ENCODE data around the gene ADAMTS10. TPM values are rescaled to one million over a fixed set of nuclear protein-coding genes. Genes with fewer than 3 reads are reported as not detected.
"Not testable (repeated sequence)": the region's sequence is repeated elsewhere in the genome, so short reads cannot be mapped to it uniquely, and the experiment has no call there.

The ADAMTS10 gene
- total and polyA plus RNA-seq, 2 donors (not counting 3 experiments of a cell fraction or from before 2014, with no cell fraction given): 15.8 to 17.4 TPM

DNA sequence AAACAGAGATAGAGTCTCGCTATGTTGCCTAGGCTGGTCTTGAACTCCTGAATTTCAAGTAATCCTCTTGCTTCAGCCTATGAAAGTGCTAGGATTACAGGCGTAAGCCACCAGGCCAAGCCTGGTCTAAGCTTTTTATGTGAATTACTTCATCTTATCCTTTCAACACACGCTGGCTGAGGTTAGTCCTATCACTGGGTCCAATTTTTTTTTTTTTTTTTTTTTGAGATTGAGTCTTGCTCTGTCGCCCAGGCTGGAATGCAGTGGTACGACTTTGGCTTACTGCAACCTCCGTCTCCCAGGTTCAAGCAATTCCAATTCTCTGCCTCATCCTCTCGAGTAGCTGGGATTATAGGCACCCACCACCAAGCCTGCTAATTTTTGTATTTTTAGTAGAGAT is 43.7 kb downstream of the ADAMTS10 start:
- Histone ChIP-seq H3K4me1 (ENCODE audit: control insufficient read depth, extremely low read depth, insufficient read depth, low read length) (no peaks in the 10 kb centered on the region), H3K9me3 (replicated peaks; ENCODE audit: control insufficient read depth, insufficient read depth, low read length) (no peaks in the 10 kb centered on the region), H3K36me3 (ENCODE audit: control insufficient read depth in 2 of 2, extremely low read depth in 1 of 2, insufficient read depth in 2 of 2, low read length in 2 of 2) (no peaks in the 10 kb centered on the region), H4K20me1 (replicated peaks; ENCODE audit: control insufficient read depth, extremely low read depth, insufficient read depth, low read length) (no peaks in the 10 kb centered on the region), H3K9ac (replicated peaks; ENCODE audit: extremely low read depth, insufficient read depth, low read length) (no peak overlapping the region), H3K79me2 (ENCODE audit: control insufficient read depth, insufficient read depth, low read length) (no peaks in the 10 kb centered on the region), H2AFZ (ENCODE audit: low read depth, low read length) (no peak overlapping the region), H3K27me3 (ENCODE audit: control insufficient read depth in 2 of 2, insufficient read depth in 2 of 2, low read length in 2 of 2) (no peaks in the 10 kb centered on the region), H3K4me2 (ENCODE audit: insufficient read depth, low read length) (no peak overlapping the region), H3K27ac (ENCODE audit: insufficient read depth, low read depth, low read length) (no peak overlapping the region), H3K9me1 (replicated peaks; ENCODE audit: control insufficient read depth, extremely low read depth, insufficient read depth, low read length) (no peaks in the 10 kb centered on the region), H3K4me3 (replicated peaks in 1 of 3; ENCODE audit: insufficient read depth in 1 of 3, low read depth in 1 of 3, low read length in 3 of 3) (no peak overlapping the region)
- no peak for DNase-seq (ENCODE audit: low read depth, low spot score)
- no peak for FAIRE-seq
- intact Hi-C loops (cut with micrococcal nuclease) (no loop called here), dilution Hi-C loops (cut with MboI; ENCODE audit: extremely low pct_ligation_motif_present, low sequenced_read_pairs) (no loop called here)
- CTCF ChIA-PET: interaction anchor here (7.7 kb wide), 1 partner anchor 13 kb away, joined by 73 read pairs; the partner anchor contains the start of gene MYO1F
- BruUV-seq (replicated peaks): no TSS peak
- POLR2A ChIA-PET: no interaction called here
- TF ChIP-seq MYC (IDR thresholded peaks at IDR 0.05; ENCODE audit: low read depth, low read length) (no peak), POLR2AphosphoS5 (IDR thresholded peaks at IDR 0.05; ENCODE audit: insufficient read depth, low read depth, low read length) (no peak), JUN (IDR thresholded peaks at IDR 0.05; ENCODE audit: borderline replicate concordance, insufficient read depth, insufficient read length, low read depth) (no peak), EZH2 (IDR thresholded peaks at IDR 0.05; ENCODE audit: borderline replicate concordance, low read depth, low read length, severe bottlenecking) (no peak), POLR2A (IDR thresholded peaks at IDR 0.05; ENCODE audit: low read depth, low read length) (no peak), GATA2 (IDR thresholded peaks at IDR 0.05; ENCODE audit: insufficient read depth, insufficient read length, low read depth, low read length) (no peak), MAX (IDR thresholded peaks at IDR 0.05; ENCODE audit: insufficient read depth, insufficient read length) (no peak), FOS (IDR thresholded peaks at IDR 0.05; ENCODE audit: borderline replicate concordance, insufficient read depth, low read length) (no peak)
- TF ChIP-seq, protein P1, sequence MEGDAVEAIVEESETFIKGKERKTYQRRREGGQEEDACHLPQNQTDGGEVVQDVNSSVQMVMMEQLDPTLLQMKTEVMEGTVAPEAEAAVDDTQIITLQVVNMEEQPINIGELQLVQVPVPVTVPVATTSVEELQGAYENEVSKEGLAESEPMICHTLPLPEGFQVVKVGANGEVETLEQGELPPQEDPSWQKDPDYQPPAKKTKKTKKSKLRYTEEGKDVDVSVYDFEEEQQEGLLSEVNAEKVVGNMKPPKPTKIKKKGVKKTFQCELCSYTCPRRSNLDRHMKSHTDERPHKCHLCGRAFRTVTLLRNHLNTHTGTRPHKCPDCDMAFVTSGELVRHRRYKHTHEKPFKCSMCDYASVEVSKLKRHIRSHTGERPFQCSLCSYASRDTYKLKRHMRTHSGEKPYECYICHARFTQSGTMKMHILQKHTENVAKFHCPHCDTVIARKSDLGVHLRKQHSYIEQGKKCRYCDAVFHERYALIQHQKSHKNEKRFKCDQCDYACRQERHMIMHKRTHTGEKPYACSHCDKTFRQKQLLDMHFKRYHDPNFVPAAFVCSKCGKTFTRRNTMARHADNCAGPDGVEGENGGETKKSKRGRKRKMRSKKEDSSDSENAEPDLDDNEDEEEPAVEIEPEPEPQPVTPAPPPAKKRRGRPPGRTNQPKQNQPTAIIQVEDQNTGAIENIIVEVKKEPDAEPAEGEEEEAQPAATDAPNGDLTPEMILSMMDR (IDR thresholded peaks at IDR 0.05; ENCODE audit: extremely low read depth in 1 of 2, insufficient read depth in 1 of 2, low read depth in 1 of 2, low read length in 2 of 2): no peak

- H3K4me2 ChIP-seq (ENCODE audit: insufficient read depth, low read length); DNase-seq (ENCODE audit: low read depth, low spot score); H3K27ac ChIP-seq (ENCODE audit: insufficient read depth, low read depth, low read length); H4K20me1 ChIP-seq (replicated peaks; ENCODE audit: control insufficient read depth, extremely low read depth, insufficient read depth, low read length); H3K79me2 ChIP-seq (ENCODE audit: control insufficient read depth, insufficient read depth, low read length); H3K9ac ChIP-seq (replicated peaks; ENCODE audit: extremely low read depth, insufficient read depth, low read length); H3K27me3 ChIP-seq (ENCODE audit: control insufficient read depth in 2 of 2, insufficient read depth in 2 of 2, low read length in 2 of 2); H3K36me3 ChIP-seq (ENCODE audit: control insufficient read depth in 2 of 2, extremely low read depth in 1 of 2, insufficient read depth in 2 of 2, low read length in 2 of 2); POLR2A ChIA-PET; BruUV-seq (replicated peaks); FAIRE-seq; H3K9me1 ChIP-seq (replicated peaks; ENCODE audit: control insufficient read depth, extremely low read depth, insufficient read depth, low read length); H3K4me1 ChIP-seq (ENCODE audit: control insufficient read depth, extremely low read depth, insufficient read depth, low read length); intact Hi-C loops (cut with micrococcal nuclease); H3K4me3 ChIP-seq (replicated peaks in 1 of 3; ENCODE audit: insufficient read depth in 1 of 3, low read depth in 1 of 3, low read length in 3 of 3); dilution Hi-C loops (cut with MboI; ENCODE audit: extremely low pct_ligation_motif_present, low sequenced_read_pairs); H2AFZ ChIP-seq (ENCODE audit: low read depth, low read length); H3K9me3 ChIP-seq (replicated peaks; ENCODE audit: control insufficient read depth, insufficient read depth, low read length): not testable (repeated sequence)
- CTCF ChIA-PET: interaction anchor here (1.4 to 7.7 kb wide), 2 partner anchors 8 to 15 kb away, joined by 3 to 73 read pairs; partner anchors contain the start of gene MYO1F
These were observed 45.6 kb downstream of the ADAMTS10 start for GRCh38 chr19:8564866-8565265.

Measured in endothelial cell of umbilical vein (primary cell).